ENCODE measurements around the gene MSI2. TPM values are rescaled to one million over a fixed set of nuclear protein-coding genes. Genes with fewer than 3 reads are reported as not detected.

Gene MSI2
- total RNA-seq, 1 donor from 2014 or later, result 140 TPM

- Mint-ChIP-seq H3K9me3 (no peaks in the 10 kb centered on the region), H3K4me1 (peaks cover 49% of the 10 kb centered on the region), H3K36me3 (ENCODE audit: low read depth) (peaks cover 7% of the 10 kb centered on the region), H3K4me3 (no peak overlapping the region), H3K27me3 (ENCODE audit: low read depth) (no peaks in the 10 kb centered on the region), H3K27ac (ENCODE audit: unreplicated experiment) (no peak overlapping the region)
- no peak for DNase-seq (ENCODE audit: low read depth, low spot score)
- no peak for TF ChIP-seq CTCF (conservative IDR thresholded peaks at IDR 0.05)
Observed at GRCh38 chr17:57570724-57571344, 314.5 kb downstream of the MSI2 start.

- no peak overlapping the region for H3K4me3 Mint-ChIP-seq
- no peaks in the 10 kb centered on the region for H3K9me3 Mint-ChIP-seq
- no peaks in the 10 kb centered on the region for H3K27me3 Mint-ChIP-seq (ENCODE audit: low read depth)
- H3K4me1 Mint-ChIP-seq, result peaks cover 58% of the 10 kb centered on the region
- no peak for DNase-seq (ENCODE audit: low read depth, low spot score)
- H3K36me3 Mint-ChIP-seq (ENCODE audit: low read depth), result peaks cover 7% of the 10 kb centered on the region
- no peak overlapping the region for H3K27ac Mint-ChIP-seq (ENCODE audit: unreplicated experiment)
- TF ChIP-seq CTCF (conservative IDR thresholded peaks at IDR 0.05), result no peak
Observed at GRCh38 chr17:57572062-57572461, 315.7 kb downstream of the MSI2 start.

- H3K4me1 Mint-ChIP-seq, result peaks cover 63% of the 10 kb centered on the region
Observed at GRCh38 chr17:57572600-57572999, 316.3 kb downstream of the MSI2 start.

GRCh38 chr17:57574040-57574513, 317.8 kb downstream of the MSI2 start:
- no peak for DNase-seq (ENCODE audit: low read depth, low spot score)
- Mint-ChIP-seq H3K4me3 (no peak overlapping the region), H3K27ac (ENCODE audit: unreplicated experiment) (no peak overlapping the region), H3K9me3 (no peaks in the 10 kb centered on the region), H3K36me3 (ENCODE audit: low read depth) (peaks cover 2% of the 10 kb centered on the region), H3K4me1 (peaks cover 66% of the 10 kb centered on the region), H3K27me3 (ENCODE audit: low read depth) (peaks cover 2% of the 10 kb centered on the region)
- no peak for TF ChIP-seq CTCF (conservative IDR thresholded peaks at IDR 0.05)

More at GRCh38 chr17:57572600-57572999, 316.3 kb downstream of the MSI2 start:
- Mint-ChIP-seq H3K36me3 (ENCODE audit: low read depth) (peaks cover 7% of the 10 kb centered on the region), H3K4me3 (no peak overlapping the region), H3K27ac (ENCODE audit: unreplicated experiment) (no peak overlapping the region), H3K9me3 (no peaks in the 10 kb centered on the region), H3K27me3 (ENCODE audit: low read depth) (no peaks in the 10 kb centered on the region)
- no peak for DNase-seq (ENCODE audit: low read depth, low spot score)
- TF ChIP-seq CTCF (conservative IDR thresholded peaks at IDR 0.05), result no peak

- H3K4me1 Mint-ChIP-seq, result peaks cover 65% of the 10 kb centered on the region
Observed at GRCh38 chr17:57576744-57577143, 320.4 kb downstream of the MSI2 start.

More at GRCh38 chr17:57576744-57577143, 320.4 kb downstream of the MSI2 start:
- Mint-ChIP-seq H3K36me3 (ENCODE audit: low read depth) (peaks cover 2% of the 10 kb centered on the region), H3K9me3 (no peaks in the 10 kb centered on the region), H3K27ac (ENCODE audit: unreplicated experiment) (peak overlapping the region; percentile 75), H3K27me3 (ENCODE audit: low read depth) (peaks cover 2% of the 10 kb centered on the region), H3K4me3 (peak overlapping the region; percentile 77)
- no peak for TF ChIP-seq CTCF (conservative IDR thresholded peaks at IDR 0.05)
- no peak for DNase-seq (ENCODE audit: low read depth, low spot score)

All from neural crest cell (in vitro differentiated cells).